ENCODE data around the gene ZFPL1. TPM values are rescaled to one million over a fixed set of nuclear protein-coding genes. Genes with fewer than 3 reads are reported as not detected.
A peak's percentile ranks its signal among the peaks of the same experiment; 100 is the strongest.

The ZFPL1 gene
- total and polyA plus RNA-seq, 9 of the 15 experiments (the other 6 are each of a cell fraction or from before 2014, with no cell fraction given): 3.7 to 37.5 (median 22.7) TPM

DNA sequence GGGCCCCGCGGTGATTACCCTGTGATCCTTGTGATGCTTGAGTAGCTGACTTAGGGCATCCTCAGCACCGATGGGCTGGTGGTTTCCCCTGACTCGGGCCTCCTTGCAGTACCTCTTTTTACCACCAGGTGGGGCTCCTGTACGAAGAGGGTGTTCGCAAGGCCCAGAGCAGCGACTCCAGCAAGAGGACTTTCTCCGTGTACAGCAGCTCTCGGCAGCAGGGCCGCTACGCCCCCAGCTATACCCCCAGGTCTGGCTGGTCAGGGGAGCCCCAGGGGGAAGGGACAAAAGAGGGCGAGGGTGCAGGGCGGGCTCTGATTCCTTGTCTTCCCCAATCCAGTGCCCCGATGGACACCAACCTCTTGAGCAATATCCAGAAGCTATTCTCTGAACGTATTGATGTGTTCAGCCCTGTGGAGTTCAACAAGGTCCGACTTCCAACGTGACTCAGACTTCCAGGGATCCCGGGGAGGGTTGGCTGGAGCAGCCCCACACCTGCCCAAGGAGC is 26.4 kb downstream of the ZFPL1 start (continued):
- TF ChIP-seq TSC22D4 (tag; IDR thresholded peaks at IDR 0.05) (no peak), PHF21A (IDR thresholded peaks at IDR 0.05; ENCODE audit: borderline replicate concordance, low read depth) (no peak), SMARCA4 (IDR thresholded peaks at IDR 0.05) (no peak), ZNF175 (CRISPR knock-in tag; IDR thresholded peaks at IDR 0.05; ENCODE audit: low read depth) (no peak), JUN (IDR thresholded peaks at IDR 0.05; ENCODE audit: borderline replicate concordance, low read depth, low read length) (peak; percentile 49; the same call in 1 of the 2 replicates), JUN (CRISPR knock-in tag; IDR thresholded peaks at IDR 0.05; ENCODE audit: borderline replicate concordance) (no peak), RBBP5 (IDR thresholded peaks at IDR 0.05; ENCODE audit: borderline replicate concordance, insufficient read depth, low read length, poor library complexity, severe bottlenecking) (no peak), SMC3 (conservative IDR thresholded peaks at IDR 0.05; ENCODE audit: insufficient read depth, low read depth, low read length) (peak; percentile 73), FOXK1 (CRISPR knock-in tag; IDR thresholded peaks at IDR 0.05; ENCODE audit: borderline replicate concordance) (0 out of 2 replicates have a peak, but pooled peaks have one; percentile 56), PHF20 (IDR thresholded peaks at IDR 0.05; ENCODE audit: partially characterized antibody) (no peak), ADNP (tag; IDR thresholded peaks at IDR 0.05) (no peak), ETS2 (tag; IDR thresholded peaks at IDR 0.05; ENCODE audit: borderline replicate concordance, poor library complexity, severe bottlenecking) (no peak), JUND (IDR thresholded peaks at IDR 0.05; ENCODE audit: borderline replicate concordance, low read depth, low read length) (peak; percentile 38; the same call in 1 of the 2 replicates), JUND (tag; IDR thresholded peaks at IDR 0.05; ENCODE audit: borderline replicate concordance, low read depth, low read length) (no peak), CREB3L1 (IDR thresholded peaks at IDR 0.05; ENCODE audit: borderline replicate concordance, low read depth) (no peak), CEBPB (tag; IDR thresholded peaks at IDR 0.05) (peak; percentile 86), FOXA3 (CRISPR knock-in tag; conservative IDR thresholded peaks at IDR 0.05 in 1 of 2, IDR thresholded peaks at IDR 0.05 in 1 of 2) (no peak), MCM3 (IDR thresholded peaks at IDR 0.05) (no peak), SMARCE1 (IDR thresholded peaks at IDR 0.05) (no peak), ILF3 (IDR thresholded peaks at IDR 0.05; ENCODE audit: borderline replicate concordance) (no peak), ZNF707 (CRISPR knock-in tag; conservative IDR thresholded peaks at IDR 0.05) (no peak)
- TF ChIP-seq, protein P1, sequence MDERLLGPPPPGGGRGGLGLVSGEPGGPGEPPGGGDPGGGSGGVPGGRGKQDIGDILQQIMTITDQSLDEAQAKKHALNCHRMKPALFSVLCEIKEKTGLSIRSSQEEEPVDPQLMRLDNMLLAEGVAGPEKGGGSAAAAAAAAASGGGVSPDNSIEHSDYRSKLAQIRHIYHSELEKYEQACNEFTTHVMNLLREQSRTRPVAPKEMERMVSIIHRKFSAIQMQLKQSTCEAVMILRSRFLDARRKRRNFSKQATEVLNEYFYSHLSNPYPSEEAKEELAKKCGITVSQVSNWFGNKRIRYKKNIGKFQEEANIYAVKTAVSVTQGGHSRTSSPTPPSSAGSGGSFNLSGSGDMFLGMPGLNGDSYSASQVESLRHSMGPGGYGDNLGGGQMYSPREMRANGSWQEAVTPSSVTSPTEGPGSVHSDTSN (CRISPR knock-in tag; IDR thresholded peaks at IDR 0.05; ENCODE audit: low read depth): no peak
- TF ChIP-seq, protein P1 (tag; conservative IDR thresholded peaks at IDR 0.05; ENCODE audit: low read depth): no peak
- TF ChIP-seq, protein P2, sequence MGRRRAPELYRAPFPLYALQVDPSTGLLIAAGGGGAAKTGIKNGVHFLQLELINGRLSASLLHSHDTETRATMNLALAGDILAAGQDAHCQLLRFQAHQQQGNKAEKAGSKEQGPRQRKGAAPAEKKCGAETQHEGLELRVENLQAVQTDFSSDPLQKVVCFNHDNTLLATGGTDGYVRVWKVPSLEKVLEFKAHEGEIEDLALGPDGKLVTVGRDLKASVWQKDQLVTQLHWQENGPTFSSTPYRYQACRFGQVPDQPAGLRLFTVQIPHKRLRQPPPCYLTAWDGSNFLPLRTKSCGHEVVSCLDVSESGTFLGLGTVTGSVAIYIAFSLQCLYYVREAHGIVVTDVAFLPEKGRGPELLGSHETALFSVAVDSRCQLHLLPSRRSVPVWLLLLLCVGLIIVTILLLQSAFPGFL (CRISPR knock-in tag; IDR thresholded peaks at IDR 0.05): no peak

Measured in K562 (cell line).